ENCODE data around the gene CERKL.

- TF ChIP-seq, protein P1, sequence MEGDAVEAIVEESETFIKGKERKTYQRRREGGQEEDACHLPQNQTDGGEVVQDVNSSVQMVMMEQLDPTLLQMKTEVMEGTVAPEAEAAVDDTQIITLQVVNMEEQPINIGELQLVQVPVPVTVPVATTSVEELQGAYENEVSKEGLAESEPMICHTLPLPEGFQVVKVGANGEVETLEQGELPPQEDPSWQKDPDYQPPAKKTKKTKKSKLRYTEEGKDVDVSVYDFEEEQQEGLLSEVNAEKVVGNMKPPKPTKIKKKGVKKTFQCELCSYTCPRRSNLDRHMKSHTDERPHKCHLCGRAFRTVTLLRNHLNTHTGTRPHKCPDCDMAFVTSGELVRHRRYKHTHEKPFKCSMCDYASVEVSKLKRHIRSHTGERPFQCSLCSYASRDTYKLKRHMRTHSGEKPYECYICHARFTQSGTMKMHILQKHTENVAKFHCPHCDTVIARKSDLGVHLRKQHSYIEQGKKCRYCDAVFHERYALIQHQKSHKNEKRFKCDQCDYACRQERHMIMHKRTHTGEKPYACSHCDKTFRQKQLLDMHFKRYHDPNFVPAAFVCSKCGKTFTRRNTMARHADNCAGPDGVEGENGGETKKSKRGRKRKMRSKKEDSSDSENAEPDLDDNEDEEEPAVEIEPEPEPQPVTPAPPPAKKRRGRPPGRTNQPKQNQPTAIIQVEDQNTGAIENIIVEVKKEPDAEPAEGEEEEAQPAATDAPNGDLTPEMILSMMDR (IDR thresholded peaks at IDR 0.05), result no peak
- no peak for TF ChIP-seq POLR2A (IDR thresholded peaks at IDR 0.05)
Measured at GRCh38 chr2:181621779-181622490, 35.0 kb downstream of the CERKL start.
